Colonic mucosa (tissue), 4 donors: ENCODE results near the gene GNAT1. TPM values are rescaled to one million over a fixed set of nuclear protein-coding genes. Genes with fewer than 3 reads are reported as not detected.
A peak's percentile ranks its signal among the peaks of the same experiment; 100 is the strongest.

Source experiments
- DNase-seq: peaks from one replicate; pipeline ENCODE4 v3.0.0-alpha.2; 2020
- H3K27ac ChIP-seq: fragments of 200-600 bp; one replicate; pipeline ENCODE4 v1.8.0; 2021
- H3K27me3 ChIP-seq: fragments of 200-600 bp; one replicate; pipeline ENCODE4 v1.8.0; 2021
- H3K36me3 ChIP-seq: fragments of 200-600 bp; one replicate; pipeline ENCODE4 v1.8.0; 2021
- H3K4me1 ChIP-seq: fragments of 200-600 bp; one replicate; pipeline ENCODE4 v1.8.0; 2021; ENCODE audit warnings: mild to moderate bottlenecking
- H3K4me3 ChIP-seq: fragments of 200-600 bp; one replicate; pipeline ENCODE4 v1.8.0; 2021
- H3K9ac ChIP-seq, 2 donors: one replicate each; pipeline ENCODE4 v1.7.0; 2013; ENCODE audit warnings: control low read depth in 2 of 2, low read depth in 2 of 2, low read length in 2 of 2
- H3K9me3 ChIP-seq: fragments of 200-600 bp; one replicate; pipeline ENCODE4 v1.8.0; 2021
- CTCF ChIP-seq: fragments of 200-600 bp; IDR thresholded peaks from one replicate; pipeline ENCODE4 v1.8.0; 2022; ENCODE audit warnings: antibody characterized with exemption, mild to moderate bottlenecking
- intact Hi-C: fragments of 100-400 bp; cut with DNase I; formaldehyde crosslinking; loops from one replicate; pipeline ENCODE4 v1.14.1; 2022
- total RNA-seq, 2 donors: library from RNA; stranded (reverse); fragmentation: NEBNext Ultra II Directional in 1 of 2; extraction: Animal tissue kit (Norgen Biotek cat#: 25700) in 1 of 2; gene quantifications; one replicate each; pipeline ENCODE4 v1.2.1, GENCODE V29; 2021
- donor health status: healthy.
- donor health status: DM: no; HTN: no; CAD: no.
- donor health status: DM: no; HTN: no; CAD: no.

The GNAT1 gene
- total RNA-seq, 2 donors from 2014 or later: not detected

DNA sequence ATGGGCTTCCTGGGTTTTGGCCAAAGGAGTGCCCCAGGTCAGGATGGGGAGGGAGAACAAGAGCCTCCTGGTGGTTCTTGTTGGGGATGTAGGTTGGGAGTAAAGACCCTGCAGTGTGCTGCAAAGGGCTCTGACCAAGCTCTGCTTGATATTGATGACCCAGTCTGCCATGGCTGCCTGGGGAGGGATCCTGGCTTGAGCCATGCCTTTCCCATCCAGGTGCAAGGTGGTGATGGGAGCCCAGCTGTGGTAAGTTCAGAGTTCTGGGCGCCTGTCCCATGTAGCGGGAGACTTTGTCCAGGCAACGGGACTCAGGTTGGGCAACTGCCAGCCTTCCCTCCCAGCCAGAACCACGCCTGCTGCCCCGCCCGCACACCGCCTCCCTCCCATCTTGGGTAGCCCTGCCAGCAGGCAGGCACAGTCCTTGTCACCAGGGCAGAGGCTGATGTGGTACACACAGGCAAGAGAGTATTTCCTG is 47.2 kb downstream of the GNAT1 start:
- H3K27ac ChIP-seq: peak overlapping the region; percentile 82
- no peaks in the 10 kb centered on the region for H3K36me3 ChIP-seq
- peaks cover 31% of the 10 kb centered on the region for H3K4me1 ChIP-seq
- peak; percentile 94 for DNase-seq
- peak overlapping the region; percentile 52 for H3K4me3 ChIP-seq
- peak overlapping the region; percentile 58 to 89 for H3K9ac ChIP-seq
- intact Hi-C loops: no loop called here
- no peaks in the 10 kb centered on the region for H3K27me3 ChIP-seq
- TF ChIP-seq CTCF: no peak
- no peaks in the 10 kb centered on the region for H3K9me3 ChIP-seq

GRCh38 chr3:50239649-50240048 is 48.2 kb downstream of the GNAT1 start:
- Histone ChIP-seq H3K27ac (no peak overlapping the region), H3K36me3 (no peaks in the 10 kb centered on the region), H3K9ac (no peak overlapping the region), H3K9me3 (no peaks in the 10 kb centered on the region), H3K4me1 (peaks cover 31% of the 10 kb centered on the region), H3K27me3 (no peaks in the 10 kb centered on the region), H3K4me3 (no peak overlapping the region)
- no peak for TF ChIP-seq CTCF
- no peak for DNase-seq
- intact Hi-C loops: no loop called here

DNA sequence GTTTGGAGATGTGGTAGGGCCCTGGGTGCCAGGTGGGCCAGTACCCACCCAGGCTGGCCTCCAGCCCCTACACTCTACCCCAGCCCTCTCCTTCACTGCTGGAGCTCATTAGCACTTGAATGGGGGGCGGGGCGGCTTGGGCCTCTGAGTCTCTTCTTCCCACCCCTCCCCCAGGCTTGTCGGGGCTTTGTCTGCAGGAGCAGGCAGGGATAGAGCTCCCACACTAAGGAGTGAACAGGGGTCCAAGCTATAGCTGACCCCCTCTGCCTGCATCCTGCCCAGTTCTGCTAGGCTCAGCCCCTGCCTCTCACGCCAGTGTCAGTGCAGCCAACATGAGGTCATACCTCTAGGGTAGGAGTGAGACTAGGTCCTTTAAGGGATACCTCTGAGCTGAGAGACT is 49.8 kb downstream of the GNAT1 start:
- no peak for DNase-seq
- Histone ChIP-seq H3K27me3 (no peaks in the 10 kb centered on the region), H3K36me3 (no peaks in the 10 kb centered on the region), H3K4me3 (no peak overlapping the region), H3K27ac (peak overlapping the region; percentile 52), H3K4me1 (peaks cover 41% of the 10 kb centered on the region), H3K9me3 (no peaks in the 10 kb centered on the region), H3K9ac (peak overlapping the region in 1 of 2 donors; percentile 3)
- intact Hi-C loops: no loop called here
- TF ChIP-seq CTCF: no peak

- H3K27ac ChIP-seq: peak overlapping the region; percentile 52
- no peak for DNase-seq
- H3K9ac ChIP-seq: peak overlapping the region; percentile 3 to 45
- no peaks in the 10 kb centered on the region for H3K36me3 ChIP-seq
- H3K4me3 ChIP-seq: no peak overlapping the region
- intact Hi-C loops: no loop called here
- H3K9me3 ChIP-seq: no peaks in the 10 kb centered on the region
- peaks cover 41% of the 10 kb centered on the region for H3K4me1 ChIP-seq
- no peak for TF ChIP-seq CTCF
- H3K27me3 ChIP-seq: no peaks in the 10 kb centered on the region
These were observed 50.4 kb downstream of the GNAT1 start for GRCh38 chr3:50241713-50242380.

DNA sequence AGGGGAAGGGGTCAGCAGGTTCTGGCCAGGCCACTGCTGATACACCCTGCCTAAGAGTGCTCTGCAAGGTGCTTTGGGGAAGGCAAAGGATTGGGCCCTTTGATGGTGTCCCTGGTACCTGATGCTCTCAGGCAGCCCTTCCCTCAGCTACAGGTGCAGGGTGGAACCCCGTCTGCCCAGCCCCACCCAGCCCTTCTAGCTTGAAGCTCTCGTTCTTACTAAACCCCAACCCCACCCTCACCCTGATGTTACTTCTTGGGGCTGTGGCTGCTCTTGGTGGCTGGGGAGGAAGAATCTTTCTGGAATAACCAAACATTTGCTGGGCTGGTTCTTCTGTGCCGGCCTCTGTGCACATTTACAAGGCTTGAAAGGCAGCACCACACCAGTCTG is 51.0 kb downstream of the GNAT1 start:
- no peak overlapping the region for H3K9ac ChIP-seq
- no peaks in the 10 kb centered on the region for H3K27me3 ChIP-seq
- H3K27ac ChIP-seq: peak overlapping the region; percentile 52
- peaks cover 38% of the 10 kb centered on the region for H3K4me1 ChIP-seq
- TF ChIP-seq CTCF: no peak
- intact Hi-C loops: no loop called here
- no peak overlapping the region for H3K4me3 ChIP-seq
- H3K36me3 ChIP-seq: no peaks in the 10 kb centered on the region
- no peak for DNase-seq
- H3K9me3 ChIP-seq: no peaks in the 10 kb centered on the region
